GM21515 (cell line): Measurements from ENCODE around the gene ZSWIM1.
A peak's percentile ranks its signal among the peaks of the same experiment; 100 is the strongest.
"Not testable (repeated sequence)": the region's sequence is repeated elsewhere in the genome, so short reads cannot be mapped to it uniquely, and the experiment has no call there.

Source experiments
- ATAC-seq: cut with Tn5 transposase; IDR thresholded peaks from one replicate; pipeline ENCODE4 v1.9.1; 2021; ENCODE audit not compliant: unreplicated experiment

ZSWIM1 gene

GRCh38 chr20:45887346-45887715, 6.3 kb downstream of the ZSWIM1 start, which contains the start of gene SPATA25:
TSS of gene SPATA25 (minus strand) at chr20:45887622. CDS start at chr20:45887590, 32 bp downstream.
- ATAC-seq: no peak

- no peak for ATAC-seq
These were observed 7.7 kb downstream of the ZSWIM1 start for GRCh38 chr20:45888681-45889080.

- no peak for ATAC-seq
These were observed 9.3 kb downstream of the ZSWIM1 start for GRCh38 chr20:45890077-45890984.

GRCh38 chr20:45890985-45891983, 10.3 kb downstream of the ZSWIM1 start, which contains the start of the genes CTSA and NEURL2:
TSS of gene CTSA (plus strand) at chr20:45891335. CDS start at chr20:45891569, 234 bp downstream.
TSS of gene NEURL2 (minus strand) at chr20:45891208. CDS start at chr20:45890991, 217 bp downstream.
- peak; percentile 60 for ATAC-seq

GRCh38 chr20:45892049-45892825, 11.2 kb downstream of the ZSWIM1 start:
- no peak for ATAC-seq

- no peak for ATAC-seq
These were observed 11.9 kb downstream of the ZSWIM1 start for GRCh38 chr20:45892828-45893500.

- ATAC-seq: no peak
These were observed 12.8 kb downstream of the ZSWIM1 start for GRCh38 chr20:45893831-45894230.

GRCh38 chr20:45894797-45895196, 13.8 kb downstream of the ZSWIM1 start:
- ATAC-seq: no peak

GRCh38 chr20:45896641-45897161, 15.7 kb downstream of the ZSWIM1 start:
- no peak for ATAC-seq

- no peak for ATAC-seq
These were observed 16.3 kb downstream of the ZSWIM1 start for GRCh38 chr20:45897289-45897688.

- no peak for ATAC-seq
These were observed 16.7 kb downstream of the ZSWIM1 start for GRCh38 chr20:45897692-45898091.

GRCh38 chr20:45898285-45898684, 17.3 kb downstream of the ZSWIM1 start:
- no peak for ATAC-seq

GRCh38 chr20:45899046-45899835, 18.2 kb downstream of the ZSWIM1 start:
- no peak for ATAC-seq

- not testable (repeated sequence) for ATAC-seq
These were observed 20.3 kb downstream of the ZSWIM1 start for GRCh38 chr20:45901332-45901731.

GRCh38 chr20:45902199-45902701, 21.2 kb downstream of the ZSWIM1 start:
- ATAC-seq: no peak

- no peak for ATAC-seq
These were observed 23.8 kb downstream of the ZSWIM1 start for GRCh38 chr20:45904583-45905504.

GRCh38 chr20:45905505-45906079, 24.6 kb downstream of the ZSWIM1 start:
- no peak for ATAC-seq
